ENCODE data around the gene METTL2B. TPM values are rescaled to one million over a fixed set of nuclear protein-coding genes. Genes with fewer than 3 reads are reported as not detected.
"Not testable (repeated sequence)": the region's sequence is repeated elsewhere in the genome, so short reads cannot be mapped to it uniquely, and the experiment has no call there.

The METTL2B gene
- 44.3 and 49.6 TPM in 2 replicates for total RNA-seq (2021)
- long read RNA-seq, full-length matches to known transcripts: 192 of 266 reads
- long read RNA-seq, partial matches to known transcripts: 23 of 266 reads
- long read RNA-seq, other reads (novel, unspliced or antisense): 51 of 266 reads

GRCh38 chr7:128476402-128477335 is at the start of gene METTL2B:
METTL2B (plus strand) TSS chr7:128476748; CDS start chr7:128476766, 18 bp downstream.
- not testable (repeated sequence) for H3K56ac ChIP-seq (ENCODE audit: insufficient read length, low read depth, low read length); H4K20me1 ChIP-seq (ENCODE audit: control insufficient read depth, insufficient read depth, insufficient read length); H2BK120ac ChIP-seq (ENCODE audit: low read depth, low read length, poor library complexity, severe bottlenecking); H3K9me3 Mint-ChIP-seq; H2BK20ac ChIP-seq (ENCODE audit: low read depth, low read length, poor library complexity, severe bottlenecking); H3K27me3 ChIP-seq (ENCODE audit: insufficient read depth, low read length); H3K9me3 ChIP-seq (ENCODE audit: control insufficient read depth, low read depth, low read length); H2BK5ac ChIP-seq (ENCODE audit: insufficient read length, low read length); H3K27me3 Mint-ChIP-seq (ENCODE audit: low read depth); H3K79me2 ChIP-seq (ENCODE audit: insufficient read depth, low read length); H3K27ac ChIP-seq (ENCODE audit: insufficient read length, low read depth, low read length); H3K79me1 ChIP-seq (ENCODE audit: insufficient read depth, low read depth, low read length, poor library complexity, severe bottlenecking); H3K23ac ChIP-seq (ENCODE audit: insufficient read length, low read depth, low read length); H3K4me1 ChIP-seq (ENCODE audit: insufficient read depth, low read length); H2BK15ac ChIP-seq (ENCODE audit: low read depth, low read length); H2BK12ac ChIP-seq (ENCODE audit: insufficient read length, low read depth, low read length); H2AFZ ChIP-seq (ENCODE audit: low read length); H3T11ph ChIP-seq (ENCODE audit: low read length); H2AK5ac ChIP-seq (ENCODE audit: insufficient read length, low read length); H4K8ac ChIP-seq (replicated peaks; ENCODE audit: insufficient read length, low read depth, low read length); H3K23me2 ChIP-seq (ENCODE audit: insufficient read length, low read depth, low read length, poor library complexity, severe bottlenecking); H4K5ac ChIP-seq (ENCODE audit: insufficient read length, low read depth, low read length); H4K91ac ChIP-seq (ENCODE audit: insufficient read length, low read depth, low read length); H3K4ac ChIP-seq (ENCODE audit: low read depth, low read length)
- peak; percentile 97 for DNase-seq
- H3K14ac ChIP-seq (ENCODE audit: insufficient read depth, low read length): peak within 1 kb of the TSS; percentile 86; the same call in 1 of the 2 replicates
- H3K4me2 ChIP-seq (ENCODE audit: insufficient read depth, insufficient read length, low read length): peak within 1 kb of the TSS; percentile 66
- peaks cover 6 to 32% (median 30%) of the 10 kb centered on the region in 3 experiments; a peak in 6 of 7 replicates for H3K36me3 Mint-ChIP-seq (ENCODE audit: insufficient read depth in 1 of 3, low read depth in 3 of 3)
- H3K4me1 Mint-ChIP-seq: peaks cover 12 to 13% of the 10 kb centered on the region in 2 experiments
- WGBS (ENCODE audit: extremely low coverage, insufficient read length, low lambda C conversion rate): no CpG with 5 or more reads among the region's 62 CpGs
- peak; percentile 59 for TF ChIP-seq CTCF (conservative IDR thresholded peaks at IDR 0.05)
- peak within 1 kb of the TSS; percentile 87 for H3K9ac ChIP-seq (ENCODE audit: extremely low read depth, insufficient read length, low read length)
- H3K27ac Mint-ChIP-seq: peak within 1 kb of the TSS; percentile 98 to 99 (median 99)
- peak within 1 kb of the TSS; percentile 98 to 99 for H3K4me3 Mint-ChIP-seq
- H3K18ac ChIP-seq (ENCODE audit: insufficient read length, low read depth, low read length): peak within 1 kb of the TSS; percentile 70

Measured in H9 (cell line).